GM12864 (cell line): ENCODE data around the gene ULK3.

Experiments used
- DNase-seq: peaks from one replicate; pipeline ENCODE4 v3.0.0-alpha.2; 2011; ENCODE audit warnings: low read depth
- H3K4me3 ChIP-seq: 2 replicates; pipeline ENCODE4 v1.5.1; 2011; ENCODE audit warnings: mild to moderate bottlenecking, low read depth, low read length, control low read depth
- TF ChIP-seq, protein P1 (sequence below): IDR thresholded peaks from 2 replicates; pipeline ENCODE4 v1.5.1; 2011; ENCODE audit warnings: low read depth, mild to moderate bottlenecking, moderate library complexity, low read length, control low read depth, inconsistent platforms; ENCODE audit errors: missing control alignments

ULK3 gene

DNA sequence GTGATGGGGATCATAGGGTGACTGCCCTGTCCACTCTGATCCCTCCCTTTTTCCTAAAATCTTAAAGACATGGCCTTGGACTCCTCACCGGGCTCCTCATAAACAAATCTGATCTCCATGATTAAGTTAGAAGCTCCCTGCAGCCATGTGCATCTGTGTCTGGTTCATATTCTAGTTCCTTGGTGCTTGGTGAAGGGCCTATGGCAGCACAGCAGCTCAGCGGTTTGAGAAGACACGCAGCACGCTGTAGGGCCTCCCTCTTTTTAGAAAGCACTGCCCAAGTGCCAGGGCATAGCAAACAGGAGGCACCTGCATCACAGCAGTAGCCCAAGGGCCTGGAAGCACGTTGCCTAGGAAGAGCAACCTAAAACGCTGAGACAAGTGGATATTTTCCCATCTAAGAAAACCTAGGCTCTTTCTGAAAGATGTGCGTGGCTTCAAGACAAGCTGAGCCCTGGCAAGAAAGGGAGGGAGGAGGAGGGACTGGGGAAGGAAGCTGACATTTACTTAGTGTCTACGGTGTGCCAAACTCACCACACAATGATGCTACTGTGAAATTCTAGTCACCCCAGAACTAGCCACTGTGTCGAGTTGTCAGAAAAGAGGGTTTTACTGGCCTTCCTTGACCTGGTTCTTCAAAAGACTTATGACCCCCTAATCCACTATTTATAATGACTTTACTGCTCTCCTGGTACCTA lies 14.9 kb upstream of the ULK3 start:
- TF ChIP-seq, protein P1, sequence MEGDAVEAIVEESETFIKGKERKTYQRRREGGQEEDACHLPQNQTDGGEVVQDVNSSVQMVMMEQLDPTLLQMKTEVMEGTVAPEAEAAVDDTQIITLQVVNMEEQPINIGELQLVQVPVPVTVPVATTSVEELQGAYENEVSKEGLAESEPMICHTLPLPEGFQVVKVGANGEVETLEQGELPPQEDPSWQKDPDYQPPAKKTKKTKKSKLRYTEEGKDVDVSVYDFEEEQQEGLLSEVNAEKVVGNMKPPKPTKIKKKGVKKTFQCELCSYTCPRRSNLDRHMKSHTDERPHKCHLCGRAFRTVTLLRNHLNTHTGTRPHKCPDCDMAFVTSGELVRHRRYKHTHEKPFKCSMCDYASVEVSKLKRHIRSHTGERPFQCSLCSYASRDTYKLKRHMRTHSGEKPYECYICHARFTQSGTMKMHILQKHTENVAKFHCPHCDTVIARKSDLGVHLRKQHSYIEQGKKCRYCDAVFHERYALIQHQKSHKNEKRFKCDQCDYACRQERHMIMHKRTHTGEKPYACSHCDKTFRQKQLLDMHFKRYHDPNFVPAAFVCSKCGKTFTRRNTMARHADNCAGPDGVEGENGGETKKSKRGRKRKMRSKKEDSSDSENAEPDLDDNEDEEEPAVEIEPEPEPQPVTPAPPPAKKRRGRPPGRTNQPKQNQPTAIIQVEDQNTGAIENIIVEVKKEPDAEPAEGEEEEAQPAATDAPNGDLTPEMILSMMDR: no peak
- no peak for DNase-seq
- H3K4me3 ChIP-seq: no peak overlapping the region; the same call in 1 of the 2 replicates

DNA sequence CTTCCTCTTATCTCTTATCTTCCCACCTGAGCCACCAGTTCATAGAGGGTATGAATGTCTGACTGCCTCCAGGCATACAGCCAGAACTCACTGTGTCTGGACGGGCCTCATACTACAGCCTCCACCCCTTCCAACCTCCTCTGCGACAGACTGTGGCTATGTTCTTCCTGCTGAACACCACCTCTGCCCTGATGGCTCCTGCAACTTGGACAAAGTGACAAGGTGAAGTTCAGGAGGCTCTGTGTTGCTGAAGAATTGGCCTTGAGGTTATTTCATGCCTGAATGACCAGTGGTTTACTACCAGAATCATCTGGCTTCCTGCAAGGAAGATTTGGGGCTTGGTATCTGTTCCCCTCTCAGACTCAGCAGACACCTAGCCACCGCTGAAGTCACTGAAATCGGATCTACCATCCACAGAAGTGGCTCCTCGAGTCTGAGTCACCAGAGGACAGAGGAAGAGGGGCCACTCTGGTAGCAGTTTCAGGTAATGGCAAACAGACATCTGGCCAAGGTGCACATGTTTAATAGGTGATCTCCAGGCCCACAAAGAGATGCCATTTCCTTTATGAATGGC lies 14.2 kb upstream of the ULK3 start:
- peak; percentile 77 for DNase-seq

DNA sequence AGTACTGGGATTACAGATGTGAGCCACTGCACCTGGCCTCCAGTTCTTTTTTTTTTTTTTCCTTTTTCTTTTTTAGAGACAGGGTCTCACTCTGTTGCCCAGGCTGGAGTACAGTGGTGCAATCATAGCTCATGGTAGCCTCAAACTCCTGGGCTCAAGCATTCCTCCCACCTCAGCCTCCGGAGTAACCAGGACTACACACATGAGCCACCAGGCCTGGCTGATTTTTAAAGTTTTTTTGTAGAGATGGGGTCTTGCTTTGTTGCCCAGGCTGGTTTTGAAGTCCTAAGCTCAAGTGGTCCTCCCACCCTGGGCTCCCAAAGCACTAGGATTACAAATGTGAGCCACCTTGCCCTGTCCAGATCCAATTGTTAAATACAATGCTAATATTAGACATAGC lies 13.6 kb upstream of the ULK3 start:
- TF ChIP-seq, protein P1: no peak

More for the DNA sequence above, 14.2 kb upstream of the ULK3 start:
- H3K4me3 ChIP-seq: no peak overlapping the region; the same call in 1 of the 2 replicates
- TF ChIP-seq, protein P1: no peak

DNA sequence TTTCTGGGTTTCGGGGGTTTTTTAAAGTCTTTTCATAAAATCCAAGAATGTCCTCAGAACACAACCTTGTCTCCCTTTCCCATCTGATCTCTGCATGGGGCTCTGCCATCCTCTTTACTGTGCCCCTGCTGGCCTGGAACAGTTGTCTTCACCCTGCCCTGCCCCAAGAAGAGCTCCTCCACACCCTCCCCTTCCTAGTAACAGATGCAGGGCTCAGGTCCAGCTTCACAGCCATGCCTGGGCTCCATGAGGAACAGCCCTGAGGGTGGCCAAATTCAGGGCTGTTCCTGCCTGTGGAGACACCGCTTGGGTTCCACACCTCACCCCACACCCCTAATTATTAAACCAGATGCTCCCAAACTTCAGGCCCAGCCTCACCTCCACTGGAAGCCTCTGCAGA lies 12.9 kb upstream of the ULK3 start:
- no peak for DNase-seq
- TF ChIP-seq, protein P1: no peak
- H3K4me3 ChIP-seq: no peak overlapping the region

More for the DNA sequence above, 13.6 kb upstream of the ULK3 start:
- DNase-seq: no peak
- no peak overlapping the region for H3K4me3 ChIP-seq

DNA sequence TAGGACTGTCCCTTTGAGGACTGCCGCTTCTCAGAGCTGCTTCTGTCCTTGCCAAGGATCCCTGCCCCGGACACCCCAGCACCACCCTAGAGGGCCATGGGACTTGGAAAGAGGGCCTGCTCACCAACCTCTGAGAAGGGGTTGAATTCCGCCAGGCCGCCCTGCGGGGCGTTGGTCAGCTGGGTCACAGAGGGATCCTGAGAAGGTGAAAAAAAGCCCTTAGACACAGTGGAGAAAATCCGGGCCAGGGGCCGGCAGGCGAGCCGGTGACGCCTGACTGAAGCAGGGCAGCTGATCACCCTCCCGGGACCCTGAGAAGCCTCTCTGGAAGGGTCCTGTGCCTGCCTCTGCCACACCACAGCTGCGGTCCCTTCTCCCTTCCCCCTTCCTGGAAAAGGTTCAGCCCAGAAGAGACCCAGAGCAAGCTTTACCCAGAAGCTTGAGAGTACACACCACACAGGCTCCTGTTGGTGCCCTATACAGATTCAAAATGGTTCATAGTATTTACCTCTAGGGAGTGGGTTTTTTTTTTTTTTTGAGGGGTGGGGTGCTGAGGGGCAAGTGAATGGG lies 11.6 kb upstream of the ULK3 start:
- TF ChIP-seq, protein P1: no peak
- no peak overlapping the region for H3K4me3 ChIP-seq
- DNase-seq: no peak

DNA sequence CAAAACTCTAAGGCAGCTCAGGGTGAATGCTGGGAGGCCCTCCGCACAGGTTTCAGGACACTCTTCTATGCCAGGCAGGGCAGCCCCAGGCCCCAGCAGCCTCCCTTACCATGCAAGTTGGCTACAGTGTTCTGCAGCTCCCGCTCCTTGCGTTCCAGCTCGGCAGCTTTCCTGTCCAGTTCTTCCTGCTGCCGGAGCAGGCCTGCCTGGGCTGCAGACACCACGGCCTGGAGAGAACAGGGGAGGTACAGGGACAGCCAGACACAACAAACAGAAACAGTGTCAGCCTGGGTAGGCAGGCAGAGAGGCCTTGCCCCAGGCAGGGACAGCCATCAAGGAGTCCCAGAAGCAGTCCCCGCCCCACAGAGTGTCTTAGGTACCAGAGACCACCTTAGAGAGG lies 9.0 kb upstream of the ULK3 start:
- TF ChIP-seq, protein P1: no peak
- no peak for DNase-seq
- H3K4me3 ChIP-seq: no peak overlapping the region
